ENCODE measurements around the gene FLNA. TPM values are rescaled to one million over a fixed set of nuclear protein-coding genes. Genes with fewer than 3 reads are reported as not detected.

The FLNA gene
- total and polyA plus RNA-seq, 10 of the 15 experiments (the other 5 are each of a cell fraction or from before 2014, with no cell fraction given) = 5.1 to 643 (median 171) TPM

- Histone ChIP-seq H2AFZ (ENCODE audit: control insufficient read depth, low read depth, low read length) (no peak overlapping the region), H3K4me3 (no peak overlapping the region), H4K20me1 (ENCODE audit: control insufficient read depth, insufficient read depth) (no peaks in the 10 kb centered on the region), H3K4me2 (ENCODE audit: control insufficient read depth, insufficient read depth) (no peak overlapping the region), H3K27me3 (replicated peaks in 1 of 2; ENCODE audit: control insufficient read depth in 2 of 2, insufficient read depth in 2 of 2, low read length in 1 of 2) (no peaks in the 10 kb centered on the region), H3K9ac (ENCODE audit: control insufficient read depth, insufficient read depth, low read length) (no peak overlapping the region), H3K9me3 (replicated peaks; ENCODE audit: control insufficient read depth, insufficient read depth, low read length) (no peaks in the 10 kb centered on the region), H3K79me2 (ENCODE audit: control insufficient read depth, insufficient read depth, low read length) (no peaks in the 10 kb centered on the region), H3K36me3 (ENCODE audit: control insufficient read depth in 2 of 2, insufficient read depth in 2 of 2, low read length in 1 of 2) (no peaks in the 10 kb centered on the region), H3K27ac (ENCODE audit: control insufficient read depth, insufficient read depth) (no peak overlapping the region), H3K4me1 (ENCODE audit: control insufficient read depth, insufficient read depth, low read length) (peaks cover 4% of the 10 kb centered on the region; the same call in 1 of the 2 replicates)
- WGBS (ENCODE audit: insufficient coverage, insufficient replicate concordance, low lambda C conversion rate, missing lambda C conversion rate) = 35% methylated on average over 11 of the region's 11 CpGs
- FAIRE-seq (no peak), DNase-seq (ENCODE audit: low read depth, low spot score) (no peak), ATAC-seq (peak; percentile 34; the same call in 2 of the 3 replicates)
- RAD21 ChIA-PET (ENCODE audit: unreplicated experiment) = interaction anchor here (1.0 kb wide), 1 partner anchor 18 kb away, joined by 3 read pairs; no protein-coding TSS in a partner anchor
- POLR2A ChIA-PET = no interaction called here
- SMC1A ChIA-PET (ENCODE audit: uncharacterized antibody, unreplicated experiment) = interaction anchor here (1.6 kb wide), 1 partner anchor 207 kb away, joined by 3 read pairs; no protein-coding TSS in a partner anchor
- BruUV-seq (replicated peaks) = no TSS peak
- intact Hi-C loops (cut with micrococcal nuclease; ENCODE audit: unreplicated experiment) = no loop called here
- in situ Hi-C loops (cut with MboI) = no loop called here
- CTCF ChIA-PET = interaction anchor here (1.4 kb wide), 1 partner anchor 19 kb away, joined by 3 read pairs; no protein-coding TSS in a partner anchor
- TF ChIP-seq HCFC1 (IDR thresholded peaks at IDR 0.05; ENCODE audit: low read length) = no peak
- TF ChIP-seq MTA2 (IDR thresholded peaks at IDR 0.05; ENCODE audit: low read depth) = no peak
- no peak for TF ChIP-seq HDAC2 (IDR thresholded peaks at IDR 0.05)
- TF ChIP-seq, protein P1, sequence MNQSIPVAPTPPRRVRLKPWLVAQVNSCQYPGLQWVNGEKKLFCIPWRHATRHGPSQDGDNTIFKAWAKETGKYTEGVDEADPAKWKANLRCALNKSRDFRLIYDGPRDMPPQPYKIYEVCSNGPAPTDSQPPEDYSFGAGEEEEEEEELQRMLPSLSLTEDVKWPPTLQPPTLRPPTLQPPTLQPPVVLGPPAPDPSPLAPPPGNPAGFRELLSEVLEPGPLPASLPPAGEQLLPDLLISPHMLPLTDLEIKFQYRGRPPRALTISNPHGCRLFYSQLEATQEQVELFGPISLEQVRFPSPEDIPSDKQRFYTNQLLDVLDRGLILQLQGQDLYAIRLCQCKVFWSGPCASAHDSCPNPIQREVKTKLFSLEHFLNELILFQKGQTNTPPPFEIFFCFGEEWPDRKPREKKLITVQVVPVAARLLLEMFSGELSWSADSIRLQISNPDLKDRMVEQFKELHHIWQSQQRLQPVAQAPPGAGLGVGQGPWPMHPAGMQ (IDR thresholded peaks at IDR 0.05; ENCODE audit: borderline replicate concordance) = no peak
- no peak for TF ChIP-seq IRF3 (IDR thresholded peaks at IDR 0.05)
- no peak for TF ChIP-seq TCF12 (IDR thresholded peaks at IDR 0.05; ENCODE audit: low read depth, low read length)
- no peak for TF ChIP-seq SREBF2 (IDR thresholded peaks at IDR 0.05; ENCODE audit: low read length)
- TF ChIP-seq HSF1 (IDR thresholded peaks at IDR 0.05; ENCODE audit: low read depth, low read length) = no peak
- TF ChIP-seq NFYB (IDR thresholded peaks at IDR 0.05; ENCODE audit: insufficient read depth, low read depth, low read length) = no peak
- TF ChIP-seq SIN3A (IDR thresholded peaks at IDR 0.05; ENCODE audit: low read depth, low read length) = no peak
- no peak for TF ChIP-seq RFX5 (IDR thresholded peaks at IDR 0.05; ENCODE audit: low read depth, low read length)
- TF ChIP-seq MEF2B (IDR thresholded peaks at IDR 0.05; ENCODE audit: partially characterized antibody, poor library complexity, severe bottlenecking) = no peak
- TF ChIP-seq EP300 (IDR thresholded peaks at IDR 0.05; ENCODE audit: borderline replicate concordance in 1 of 2, control insufficient read depth in 1 of 2, low read depth in 2 of 2, low read length in 2 of 2) = no peak
- TF ChIP-seq CHD2 (IDR thresholded peaks at IDR 0.05; ENCODE audit: borderline replicate concordance, low read depth, low read length) = no peak
- no peak for TF ChIP-seq PAX5 (IDR thresholded peaks at IDR 0.05; ENCODE audit: borderline replicate concordance, low read depth, low read length)
- no peak for TF ChIP-seq NFXL1 (IDR thresholded peaks at IDR 0.05; ENCODE audit: borderline replicate concordance)
Observed at GRCh38 chrX:154327038-154327820, 47.2 kb downstream of the FLNA start.

Data from GM12878 (cell line).